Naive B cell (primary cell): ENCODE measurements around the gene MAJIN. TPM values are rescaled to one million over a fixed set of nuclear protein-coding genes. Genes with fewer than 3 reads are reported as not detected.

Experiments
- ATAC-seq, 2 donors: fragments of 150-1000 bp; cut with Tn5 transposase; 2 replicates each; pipeline ENCODE4 v1.10.0; 2021; ENCODE audit warnings: low read depth in 2 of 2, mild to moderate bottlenecking in 2 of 2, moderate library complexity in 2 of 2
- DNase-seq: peaks from one replicate; pipeline ENCODE4 v3.0.0; 2022
- H3K27ac Mint-ChIP-seq, 6 donors: one replicate each; pipeline ENCODE4 v1.8.0; 2020 to 2022; ENCODE audit warnings: mild to moderate bottlenecking in 6 of 6, mixed read lengths in 6 of 6, moderate library complexity in 5 of 6, inconsistent platforms in 2 of 6
- H3K27me3 Mint-ChIP-seq, 3 donors: one replicate each; pipeline ENCODE4 v1.8.0; 2021 to 2022; ENCODE audit warnings: mixed read lengths in 3 of 3, mild to moderate bottlenecking in 1 of 3
- H3K36me3 Mint-ChIP-seq, 2 donors: one replicate each; pipeline ENCODE4 v1.8.0; 2020 to 2022; ENCODE audit warnings: mixed read lengths in 2 of 2, inconsistent platforms in 1 of 2, mild to moderate bottlenecking in 1 of 2
- H3K4me1 Mint-ChIP-seq, 3 donors: one replicate each; pipeline ENCODE4 v1.8.0; 2020 to 2022; ENCODE audit warnings: mixed read lengths in 3 of 3, inconsistent platforms in 1 of 3, mild to moderate bottlenecking in 1 of 3, moderate library complexity in 1 of 3
- H3K4me3 Mint-ChIP-seq, 8 donors: one replicate each; pipeline ENCODE4 v1.8.0; 2020 to 2022; ENCODE audit warnings: mild to moderate bottlenecking in 8 of 8, mixed read lengths in 8 of 8, moderate library complexity in 8 of 8, inconsistent platforms in 2 of 8
- H3K9me3 Mint-ChIP-seq, 7 donors: one replicate each; pipeline ENCODE4 v1.8.0; 2020 to 2022; ENCODE audit warnings: mixed read lengths in 7 of 7, mild to moderate bottlenecking in 5 of 7, inconsistent platforms in 2 of 7, moderate library complexity in 1 of 7
- polyA plus RNA-seq, 6 donors: library from polyadenylated mRNA; unstranded; fragments of 300-500 nt; fragmentation: Illumina TruSeq; gene quantifications; one replicate each; pipeline ENCODE4 v1.2.3, GENCODE V29; 2021; ENCODE audit warnings: low read depth in 6 of 6

Gene MAJIN
- polyA plus RNA-seq, 6 donors from 2014 or later: 0.48 to 1.7 (median 1.1) TPM; not detected in 2

- Mint-ChIP-seq H3K9me3 (no peaks in the 10 kb centered on the region), H3K27me3 (no peaks in the 10 kb centered on the region), H3K27ac (peak within 1 kb of the TSS; percentile 97 to 100 (median 98)), H3K36me3 (peaks cover 0 to 7% of the 10 kb centered on the region in 2 donors), H3K4me1 (peaks cover 15 to 27% (median 19%) of the 10 kb centered on the region in 3 donors), H3K4me3 (peak within 1 kb of the TSS; percentile 87 to 100 (median 96))
- peak; percentile 87 for DNase-seq
- peak; percentile 90 to 91 for ATAC-seq
These were observed 47.7 kb downstream of the MAJIN start, which contains the start of gene PPP2R5B for GRCh38 chr11:64923944-64924909. Gene PPP2R5B, plus strand, starts transcription at chr11:64924689. Its CDS starts 1,046 bp downstream, at chr11:64925735.

- DNase-seq: no peak
- peak overlapping the region in 1 of 6 donors; percentile 98 for H3K27ac Mint-ChIP-seq
- H3K4me1 Mint-ChIP-seq: peaks cover 15 to 27% (median 19%) of the 10 kb centered on the region in 3 donors
- H3K27me3 Mint-ChIP-seq: no peaks in the 10 kb centered on the region
- no peak for ATAC-seq
- H3K9me3 Mint-ChIP-seq: no peaks in the 10 kb centered on the region
- H3K36me3 Mint-ChIP-seq: peaks cover 0 to 6% of the 10 kb centered on the region in 2 donors
- peak overlapping the region in 6 of 8 donors; percentile 36 to 99 (median 92) for H3K4me3 Mint-ChIP-seq
These were observed 48.7 kb downstream of the MAJIN start for GRCh38 chr11:64923151-64923661.

GRCh38 chr11:64921384-64921783 is 50.5 kb downstream of the MAJIN start:
- H3K4me3 Mint-ChIP-seq: peak overlapping the region in 2 of 8 donors; percentile 30 to 74
- peak overlapping the region in 1 of 6 donors; percentile 78 for H3K27ac Mint-ChIP-seq
- no peaks in the 10 kb centered on the region for H3K9me3 Mint-ChIP-seq
- ATAC-seq (no peak), DNase-seq (no peak)
- no peaks in the 10 kb centered on the region for H3K36me3 Mint-ChIP-seq
- H3K4me1 Mint-ChIP-seq: peaks cover 25 to 41% (median 33%) of the 10 kb centered on the region in 3 donors
- no peaks in the 10 kb centered on the region for H3K27me3 Mint-ChIP-seq

- Mint-ChIP-seq H3K4me1 (peaks cover 30 to 44% (median 41%) of the 10 kb centered on the region in 3 donors), H3K4me3 (peak overlapping the region in 1 of 8 donors; percentile 64), H3K9me3 (no peaks in the 10 kb centered on the region), H3K27ac (no peak overlapping the region), H3K36me3 (no peaks in the 10 kb centered on the region), H3K27me3 (no peaks in the 10 kb centered on the region)
- ATAC-seq (no peak), DNase-seq (no peak)
These were observed 51.8 kb downstream of the MAJIN start for GRCh38 chr11:64920124-64920523.

- Mint-ChIP-seq H3K9me3 (no peaks in the 10 kb centered on the region), H3K27me3 (no peaks in the 10 kb centered on the region), H3K27ac (no peak overlapping the region), H3K4me1 (peaks cover 26 to 42% (median 41%) of the 10 kb centered on the region in 3 donors), H3K4me3 (no peak overlapping the region), H3K36me3 (no peaks in the 10 kb centered on the region)
- ATAC-seq (no peak), DNase-seq (no peak)
These were observed 52.3 kb downstream of the MAJIN start for GRCh38 chr11:64919627-64920026.

GRCh38 chr11:64918017-64918416 is 53.9 kb downstream of the MAJIN start:
- Mint-ChIP-seq H3K9me3 (no peaks in the 10 kb centered on the region), H3K36me3 (peaks cover 0 to 7% of the 10 kb centered on the region in 2 donors), H3K4me1 (peaks cover 27 to 31% (median 30%) of the 10 kb centered on the region in 3 donors), H3K27ac (peak overlapping the region in 5 of 6 donors; percentile 58 to 97 (median 89)), H3K4me3 (peak overlapping the region; percentile 86 to 94 (median 89)), H3K27me3 (no peaks in the 10 kb centered on the region)
- no peak for DNase-seq
- no peak for ATAC-seq

GRCh38 chr11:64917663-64917995 is 54.3 kb downstream of the MAJIN start:
- H3K9me3 Mint-ChIP-seq: no peaks in the 10 kb centered on the region
- H3K4me3 Mint-ChIP-seq: peak overlapping the region; percentile 86 to 94 (median 89)
- H3K27ac Mint-ChIP-seq: peak overlapping the region; percentile 77 to 97 (median 84)
- DNase-seq (no peak), ATAC-seq (no peak)
- no peaks in the 10 kb centered on the region for H3K27me3 Mint-ChIP-seq
- peaks cover 0 to 9% of the 10 kb centered on the region in 2 donors for H3K36me3 Mint-ChIP-seq
- peaks cover 27 to 31% (median 30%) of the 10 kb centered on the region in 3 donors for H3K4me1 Mint-ChIP-seq

GRCh38 chr11:64916775-64917662 is 54.9 kb downstream of the MAJIN start, which contains the start of gene ATG2A:
Gene ATG2A, minus strand, starts transcription at chr11:64917209. Its CDS starts 74 bp downstream, at chr11:64917135.
- Mint-ChIP-seq H3K27me3 (no peaks in the 10 kb centered on the region), H3K4me1 (peaks cover 27 to 31% (median 30%) of the 10 kb centered on the region in 3 donors), H3K4me3 (peak within 1 kb of the TSS; percentile 86 to 94 (median 89)), H3K27ac (peak within 1 kb of the TSS; percentile 77 to 97 (median 89)), H3K9me3 (no peaks in the 10 kb centered on the region), H3K36me3 (peaks cover 0 to 9% of the 10 kb centered on the region in 2 donors)
- ATAC-seq (peak; percentile 96 to 97), DNase-seq (peak; percentile 98)

- Mint-ChIP-seq H3K27ac (peak overlapping the region; percentile 67 to 97 (median 89)), H3K9me3 (no peaks in the 10 kb centered on the region), H3K27me3 (no peaks in the 10 kb centered on the region), H3K4me3 (peak overlapping the region; percentile 86 to 94 (median 89)), H3K4me1 (peaks cover 30 to 32% (median 31%) of the 10 kb centered on the region in 3 donors), H3K36me3 (peaks cover 0 to 17% of the 10 kb centered on the region in 2 donors)
- no peak for ATAC-seq
- no peak for DNase-seq
These were observed 55.7 kb downstream of the MAJIN start for GRCh38 chr11:64916040-64916774.

- DNase-seq: no peak
- peak overlapping the region in 5 of 6 donors; percentile 27 to 97 (median 72) for H3K27ac Mint-ChIP-seq
- no peak for ATAC-seq
- H3K4me3 Mint-ChIP-seq: peak overlapping the region; percentile 26 to 94 (median 87)
- peaks cover 0 to 19% of the 10 kb centered on the region in 2 donors for H3K36me3 Mint-ChIP-seq
- H3K4me1 Mint-ChIP-seq: peaks cover 30 to 32% (median 31%) of the 10 kb centered on the region in 3 donors
- H3K9me3 Mint-ChIP-seq: no peaks in the 10 kb centered on the region
- H3K27me3 Mint-ChIP-seq: no peaks in the 10 kb centered on the region
These were observed 56.5 kb downstream of the MAJIN start for GRCh38 chr11:64915376-64915887.

- Mint-ChIP-seq H3K27ac (no peak overlapping the region), H3K9me3 (no peaks in the 10 kb centered on the region)
These were observed 57.8 kb downstream of the MAJIN start for GRCh38 chr11:64914123-64914522.

GRCh38 chr11:64913171-64913727 is 58.7 kb downstream of the MAJIN start:
- Mint-ChIP-seq H3K9me3 (no peaks in the 10 kb centered on the region), H3K27ac (no peak overlapping the region), H3K36me3 (peaks cover 0 to 19% of the 10 kb centered on the region in 2 donors), H3K27me3 (no peaks in the 10 kb centered on the region), H3K4me3 (peak overlapping the region in 1 of 8 donors; percentile 64), H3K4me1 (peaks cover 30 to 32% (median 31%) of the 10 kb centered on the region in 3 donors)
- no peak for ATAC-seq
- no peak for DNase-seq

More at GRCh38 chr11:64914123-64914522, 57.8 kb downstream of the MAJIN start:
- Mint-ChIP-seq H3K27me3 (no peaks in the 10 kb centered on the region), H3K4me3 (peak overlapping the region in 2 of 8 donors; percentile 62 to 71), H3K4me1 (peaks cover 30 to 32% (median 31%) of the 10 kb centered on the region in 3 donors), H3K36me3 (peaks cover 0 to 19% of the 10 kb centered on the region in 2 donors)
- DNase-seq (no peak), ATAC-seq (no peak)
